HepG2 (cell line): ENCODE data around the gene RFX2. TPM values are rescaled to one million over a fixed set of nuclear protein-coding genes. Genes with fewer than 3 reads are reported as not detected.
A peak's percentile ranks its signal among the peaks of the same experiment; 100 is the strongest.

Source experiments
- GTF2F1 ChIP-seq: fragments of 150-350 bp; IDR thresholded peaks from 2 replicates; pipeline ENCODE4 v1.6.1; 2014; ENCODE audit warnings: low read length
- GZF1 ChIP-seq: sonication (generic); formaldehyde crosslinking; IDR thresholded peaks from 2 replicates; pipeline ENCODE4 v1.5.1; 2020; ENCODE audit warnings: mild to moderate bottlenecking, missing genetic modification reagents
- SETDB1 ChIP-seq: sonication (generic); formaldehyde crosslinking; IDR thresholded peaks from 2 replicates; pipeline ENCODE4 v1.5.1; 2020; ENCODE audit warnings: missing genetic modification reagents, mild to moderate bottlenecking, borderline replicate concordance
- ZNF225 ChIP-seq: sonication (generic); formaldehyde crosslinking; IDR thresholded peaks from 2 replicates; pipeline ENCODE4 v1.4.0; 2020; ENCODE audit warnings: mild to moderate bottlenecking, missing genetic modification reagents
- ZNF496 ChIP-seq: sonication (generic); formaldehyde crosslinking; IDR thresholded peaks from 2 replicates; pipeline ENCODE4 v1.8.1; 2023; ENCODE audit warnings: mild to moderate bottlenecking, moderate library complexity, missing genetic modification reagents; ENCODE audit not compliant: insufficient replicate concordance
- ZNF552 ChIP-seq: sonication (generic); formaldehyde crosslinking; IDR thresholded peaks from 2 replicates; pipeline ENCODE4 v1.9.0; 2022; ENCODE audit warnings: missing genetic modification reagents, mild to moderate bottlenecking, borderline replicate concordance
- ZNF792 ChIP-seq: IDR thresholded peaks from 2 replicates; pipeline ENCODE4 v1.6.1; 2016
- polyA plus RNA-seq, 8 experiments: library from polyadenylated mRNA; depleted of rRNA in 3 of 8; stranded (reverse) in 7 of 8; unstranded in 1 of 8; fragments of >200 nt; fragmentation: Illumina TruSeq in 4 of 8; extraction: Trizol in 4 of 8; gene quantifications; 2 replicates each; pipeline versions ENCODE4 v1.2.1 to v1.2.3, GENCODE V29; 2011 to 2016; ENCODE audit warnings: low read depth in 4 of 8, missing spikeins in 1 of 8, mixed read lengths in 1 of 8; ENCODE audit not compliant: insufficient read depth in 1 of 8
- total RNA-seq, 5 experiments: library from RNA; depleted of rRNA; stranded (reverse); fragments of >200 nt; fragmentation: Illumina TruSeq; extraction: Trizol; gene quantifications; 2 replicates each; pipeline ENCODE4 v1.2.3, GENCODE V29; 2016; ENCODE audit warnings: low read depth in 1 of 5
- TF ChIP-seq, protein P1 (sequence below): sonication (generic); formaldehyde crosslinking; IDR thresholded peaks from 2 replicates; pipeline ENCODE4 v1.4.0; 2020; ENCODE audit warnings: missing genetic modification reagents
- TF ChIP-seq, protein P2 (sequence below): sonication (generic); formaldehyde crosslinking; IDR thresholded peaks from 2 replicates; pipeline ENCODE4 v1.4.0; 2020; ENCODE audit warnings: mild to moderate bottlenecking, missing genetic modification reagents
- TF ChIP-seq, protein P3 (sequence below): sonication (generic); formaldehyde crosslinking; IDR thresholded peaks from 2 replicates; pipeline ENCODE4 v1.9.0; 2021; ENCODE audit warnings: missing genetic modification reagents, borderline replicate concordance

The RFX2 gene
- total and polyA plus RNA-seq, 2 of the 13 experiments (the other 11 are each of a cell fraction or from before 2014, with no cell fraction given), result 2.8 to 3.3 TPM

DNA sequence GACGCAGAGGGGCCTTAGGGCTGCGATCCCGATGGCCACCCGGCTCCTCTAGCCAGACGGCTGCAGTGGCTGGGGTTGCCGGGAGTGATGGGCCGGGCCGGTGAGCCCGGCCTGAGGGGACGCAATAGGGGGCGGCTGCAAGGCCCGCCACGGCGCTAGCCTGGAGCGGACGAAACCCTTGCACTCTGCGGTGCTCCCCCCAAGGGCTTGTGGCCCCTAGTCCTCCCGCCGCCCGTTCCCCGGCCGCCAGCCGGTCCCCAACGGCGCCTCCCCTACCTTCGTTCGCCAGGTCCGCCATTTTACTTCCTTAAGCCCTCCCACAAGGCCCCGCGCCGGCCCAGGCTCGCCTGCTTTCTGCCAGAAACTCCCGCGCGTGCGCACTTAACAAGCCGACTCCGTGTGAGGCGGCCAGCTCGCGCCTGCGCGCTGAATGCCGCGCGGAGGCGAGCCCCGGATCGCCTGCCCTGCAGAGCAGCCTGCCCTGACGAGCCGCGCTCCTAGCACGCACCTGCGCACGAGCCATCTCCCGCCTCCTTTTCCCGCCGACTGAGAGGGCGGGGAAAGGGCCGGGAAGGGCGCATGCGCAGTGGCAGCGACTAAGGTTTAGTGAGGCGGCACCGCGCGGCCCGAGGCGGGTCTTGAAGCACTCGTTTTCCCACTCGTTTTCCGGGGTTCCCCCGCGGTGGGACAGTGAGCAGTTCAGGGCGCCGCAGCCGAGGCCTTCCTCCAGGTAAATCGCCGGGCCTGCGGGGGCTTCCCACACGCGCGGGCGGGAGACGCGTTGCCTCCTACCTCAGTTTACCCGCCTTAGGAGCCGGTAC lies 132.3 kb downstream of the RFX2 start, which contains the start of gene RANBP3 (continued):
- TF ChIP-seq, protein P1, sequence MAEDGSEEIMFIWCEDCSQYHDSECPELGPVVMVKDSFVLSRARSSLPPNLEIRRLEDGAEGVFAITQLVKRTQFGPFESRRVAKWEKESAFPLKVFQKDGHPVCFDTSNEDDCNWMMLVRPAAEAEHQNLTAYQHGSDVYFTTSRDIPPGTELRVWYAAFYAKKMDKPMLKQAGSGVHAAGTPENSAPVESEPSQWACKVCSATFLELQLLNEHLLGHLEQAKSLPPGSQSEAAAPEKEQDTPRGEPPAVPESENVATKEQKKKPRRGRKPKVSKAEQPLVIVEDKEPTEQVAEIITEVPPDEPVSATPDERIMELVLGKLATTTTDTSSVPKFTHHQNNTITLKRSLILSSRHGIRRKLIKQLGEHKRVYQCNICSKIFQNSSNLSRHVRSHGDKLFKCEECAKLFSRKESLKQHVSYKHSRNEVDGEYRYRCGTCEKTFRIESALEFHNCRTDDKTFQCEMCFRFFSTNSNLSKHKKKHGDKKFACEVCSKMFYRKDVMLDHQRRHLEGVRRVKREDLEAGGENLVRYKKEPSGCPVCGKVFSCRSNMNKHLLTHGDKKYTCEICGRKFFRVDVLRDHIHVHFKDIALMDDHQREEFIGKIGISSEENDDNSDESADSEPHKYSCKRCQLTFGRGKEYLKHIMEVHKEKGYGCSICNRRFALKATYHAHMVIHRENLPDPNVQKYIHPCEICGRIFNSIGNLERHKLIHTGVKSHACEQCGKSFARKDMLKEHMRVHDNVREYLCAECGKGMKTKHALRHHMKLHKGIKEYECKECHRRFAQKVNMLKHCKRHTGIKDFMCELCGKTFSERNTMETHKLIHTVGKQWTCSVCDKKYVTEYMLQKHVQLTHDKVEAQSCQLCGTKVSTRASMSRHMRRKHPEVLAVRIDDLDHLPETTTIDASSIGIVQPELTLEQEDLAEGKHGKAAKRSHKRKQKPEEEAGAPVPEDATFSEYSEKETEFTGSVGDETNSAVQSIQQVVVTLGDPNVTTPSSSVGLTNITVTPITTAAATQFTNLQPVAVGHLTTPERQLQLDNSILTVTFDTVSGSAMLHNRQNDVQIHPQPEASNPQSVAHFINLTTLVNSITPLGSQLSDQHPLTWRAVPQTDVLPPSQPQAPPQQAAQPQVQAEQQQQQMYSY (CRISPR knock-in tag), result peak; percentile 94
- TF ChIP-seq GZF1, result peak; percentile 97
- TF ChIP-seq, protein P2, sequence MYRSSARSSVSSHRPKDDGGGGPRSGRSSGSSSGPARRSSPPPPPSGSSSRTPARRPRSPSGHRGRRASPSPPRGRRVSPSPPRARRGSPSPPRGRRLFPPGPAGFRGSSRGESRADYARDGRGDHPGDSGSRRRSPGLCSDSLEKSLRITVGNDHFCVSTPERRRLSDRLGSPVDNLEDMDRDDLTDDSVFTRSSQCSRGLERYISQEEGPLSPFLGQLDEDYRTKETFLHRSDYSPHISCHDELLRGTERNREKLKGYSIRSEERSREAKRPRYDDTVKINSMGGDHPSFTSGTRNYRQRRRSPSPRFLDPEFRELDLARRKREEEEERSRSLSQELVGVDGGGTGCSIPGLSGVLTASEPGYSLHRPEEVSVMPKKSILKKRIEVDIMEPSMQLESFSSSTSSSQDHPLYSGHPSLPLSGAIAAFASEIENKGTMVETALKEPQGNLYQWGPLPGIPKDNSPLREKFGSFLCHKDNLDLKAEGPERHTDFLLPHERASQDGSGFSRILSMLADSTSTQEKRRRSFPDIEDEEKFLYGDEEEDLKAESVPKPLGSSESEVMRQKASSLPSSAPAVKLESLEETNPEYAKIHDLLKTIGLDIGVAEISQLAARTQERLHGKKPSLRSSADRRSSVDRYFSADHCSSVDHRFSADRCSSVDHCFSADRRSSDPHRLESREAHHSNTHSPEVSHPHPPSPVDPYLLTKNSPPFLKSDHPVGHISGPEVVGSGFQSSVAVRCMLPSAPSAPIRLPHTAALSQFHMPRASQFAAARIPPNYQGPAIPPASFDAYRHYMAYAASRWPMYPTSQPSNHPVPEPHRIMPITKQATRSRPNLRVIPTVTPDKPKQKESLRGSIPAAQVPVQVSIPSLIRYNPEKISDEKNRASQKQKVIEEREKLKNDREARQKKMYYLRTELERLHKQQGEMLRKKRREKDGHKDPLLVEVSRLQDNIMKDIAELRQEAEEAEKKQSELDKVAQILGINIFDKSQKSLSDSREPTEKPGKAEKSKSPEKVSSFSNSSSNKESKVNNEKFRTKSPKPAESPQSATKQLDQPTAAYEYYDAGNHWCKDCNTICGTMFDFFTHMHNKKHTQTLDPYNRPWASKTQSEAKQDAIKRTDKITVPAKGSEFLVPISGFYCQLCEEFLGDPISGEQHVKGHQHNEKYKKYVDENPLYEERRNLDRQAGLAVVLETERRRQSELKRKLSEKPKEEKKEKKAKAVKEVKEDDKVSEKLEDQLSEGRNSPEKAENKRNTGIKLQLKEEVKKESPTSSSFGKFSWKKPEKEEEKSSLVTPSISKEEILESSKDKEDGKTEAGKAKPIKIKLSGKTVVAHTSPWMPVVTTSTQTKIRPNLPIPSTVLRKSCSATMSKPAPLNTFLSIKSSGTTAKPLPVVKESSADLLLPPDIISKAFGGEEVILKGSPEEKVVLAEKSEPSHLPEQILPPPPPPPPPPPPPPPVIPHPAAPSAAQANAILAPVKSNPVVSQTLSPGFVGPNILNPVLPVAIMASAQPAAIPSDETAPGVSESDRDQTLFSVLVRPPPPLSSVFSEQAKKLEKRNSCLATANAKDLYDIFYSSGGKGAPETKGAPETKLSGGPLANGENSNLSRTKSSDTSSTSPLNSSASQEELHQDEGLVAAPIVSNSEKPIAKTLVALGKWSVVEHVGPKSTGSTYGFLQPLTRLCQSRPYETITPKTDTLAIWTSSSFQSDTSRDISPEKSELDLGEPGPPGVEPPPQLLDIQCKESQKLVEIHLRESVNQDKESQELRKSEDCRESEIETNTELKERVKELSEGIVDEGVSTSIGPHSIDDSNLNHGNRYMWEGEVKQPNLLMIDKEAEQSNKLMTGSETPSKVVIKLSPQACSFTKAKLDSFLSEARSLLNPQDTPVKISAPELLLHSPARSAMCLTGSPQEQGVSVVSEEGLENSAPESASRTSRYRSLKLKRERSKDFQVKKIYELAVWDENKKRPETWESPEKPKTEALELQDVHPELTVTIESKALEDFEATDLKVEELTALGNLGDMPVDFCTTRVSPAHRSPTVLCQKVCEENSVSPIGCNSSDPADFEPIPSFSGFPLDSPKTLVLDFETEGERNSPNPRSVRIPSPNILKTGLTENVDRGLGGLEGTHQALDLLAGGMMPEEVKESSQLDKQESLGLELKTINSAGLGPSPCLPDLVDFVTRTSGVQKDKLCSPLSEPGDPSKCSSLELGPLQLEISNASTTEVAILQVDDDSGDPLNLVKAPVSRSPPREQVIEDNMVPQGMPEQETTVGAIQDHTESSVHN (CRISPR knock-in tag), result peak; percentile 100
- TF ChIP-seq ZNF552 (CRISPR knock-in tag), result peak; percentile 100
- TF ChIP-seq ZNF496 (CRISPR knock-in tag), result peak; percentile 86
- TF ChIP-seq, protein P3, sequence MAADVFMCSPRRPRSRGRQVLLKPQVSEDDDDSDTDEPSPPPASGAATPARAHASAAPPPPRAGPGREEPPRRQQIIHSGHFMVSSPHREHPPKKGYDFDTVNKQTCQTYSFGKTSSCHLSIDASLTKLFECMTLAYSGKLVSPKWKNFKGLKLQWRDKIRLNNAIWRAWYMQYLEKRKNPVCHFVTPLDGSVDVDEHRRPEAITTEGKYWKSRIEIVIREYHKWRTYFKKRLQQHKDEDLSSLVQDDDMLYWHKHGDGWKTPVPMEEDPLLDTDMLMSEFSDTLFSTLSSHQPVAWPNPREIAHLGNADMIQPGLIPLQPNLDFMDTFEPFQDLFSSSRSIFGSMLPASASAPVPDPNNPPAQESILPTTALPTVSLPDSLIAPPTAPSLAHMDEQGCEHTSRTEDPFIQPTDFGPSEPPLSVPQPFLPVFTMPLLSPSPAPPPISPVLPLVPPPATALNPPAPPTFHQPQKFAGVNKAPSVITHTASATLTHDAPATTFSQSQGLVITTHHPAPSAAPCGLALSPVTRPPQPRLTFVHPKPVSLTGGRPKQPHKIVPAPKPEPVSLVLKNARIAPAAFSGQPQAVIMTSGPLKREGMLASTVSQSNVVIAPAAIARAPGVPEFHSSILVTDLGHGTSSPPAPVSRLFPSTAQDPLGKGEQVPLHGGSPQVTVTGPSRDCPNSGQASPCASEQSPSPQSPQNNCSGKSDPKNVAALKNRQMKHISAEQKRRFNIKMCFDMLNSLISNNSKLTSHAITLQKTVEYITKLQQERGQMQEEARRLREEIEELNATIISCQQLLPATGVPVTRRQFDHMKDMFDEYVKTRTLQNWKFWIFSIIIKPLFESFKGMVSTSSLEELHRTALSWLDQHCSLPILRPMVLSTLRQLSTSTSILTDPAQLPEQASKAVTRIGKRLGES (CRISPR knock-in tag), result peak; percentile 98
- TF ChIP-seq ZNF792 (CRISPR knock-in tag), result peak; percentile 100
- TF ChIP-seq SETDB1 (CRISPR knock-in tag), result peak; percentile 96; the same call in 1 of the 2 replicates
- TF ChIP-seq GTF2F1, result no peak
- peak; percentile 93 for TF ChIP-seq ZNF225
